Hypothalamus (tissue), 51 donors: ENCODE results near the gene NCK1.
"Not testable (repeated sequence)": the region's sequence is repeated elsewhere in the genome, so short reads cannot be mapped to it uniquely, and the experiment has no call there.

Source experiments
- DNase-seq, 51 donors: peaks; one replicate each; lab custom pipeline; 2025; lab: John Stamatoyannopoulos, UW

Gene NCK1

DNA sequence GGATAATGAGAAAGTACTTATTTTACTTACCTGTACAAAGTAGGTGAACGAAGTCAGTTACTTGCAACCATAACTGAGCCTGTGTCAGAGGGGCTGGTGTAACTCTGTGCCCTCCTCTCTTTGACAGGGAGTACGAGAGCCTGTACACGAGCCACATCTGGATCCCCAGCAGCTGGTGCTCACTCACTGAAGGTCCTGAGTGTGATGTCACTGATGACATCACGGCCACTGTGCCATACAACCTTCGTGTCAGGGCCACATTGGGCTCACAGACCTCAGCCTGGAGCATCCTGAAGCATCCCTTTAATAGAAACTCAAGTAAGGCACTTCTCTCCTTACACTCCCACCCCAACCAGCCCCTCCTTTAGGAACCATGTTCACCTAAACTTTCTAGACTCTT lies 120.0 kb downstream of the NCK1 start:
- no peak for DNase-seq

DNA sequence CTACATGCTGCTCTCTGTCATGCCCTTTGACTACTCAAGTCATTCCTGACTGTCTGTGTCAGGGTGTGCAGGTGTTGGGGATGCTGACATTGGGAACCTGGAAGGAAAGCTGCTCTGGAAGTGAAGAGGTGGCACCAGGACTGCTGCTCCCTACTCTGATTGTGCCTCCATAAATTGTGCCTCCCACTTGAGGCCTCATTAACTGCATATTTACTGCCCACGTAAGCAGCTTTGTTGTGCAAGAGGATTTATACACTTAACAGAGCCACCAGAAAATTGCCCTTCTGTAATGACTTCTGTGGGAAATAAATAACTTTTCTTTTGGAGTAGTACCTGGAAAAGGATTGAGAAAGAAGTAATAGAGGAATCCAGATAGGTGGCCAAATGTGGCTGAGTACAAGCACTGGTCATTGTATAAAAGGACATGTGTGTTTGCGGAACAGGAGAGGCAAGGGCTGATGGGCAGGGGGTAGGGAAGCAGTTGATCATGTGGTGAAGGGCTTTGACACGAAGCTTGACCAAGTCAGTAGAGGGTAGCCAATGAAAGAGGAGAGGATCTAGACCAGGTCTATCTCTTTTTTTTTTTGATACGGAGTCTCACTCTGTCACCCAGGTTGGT lies 120.6 kb downstream of the NCK1 start:
- no peak for DNase-seq

DNA sequence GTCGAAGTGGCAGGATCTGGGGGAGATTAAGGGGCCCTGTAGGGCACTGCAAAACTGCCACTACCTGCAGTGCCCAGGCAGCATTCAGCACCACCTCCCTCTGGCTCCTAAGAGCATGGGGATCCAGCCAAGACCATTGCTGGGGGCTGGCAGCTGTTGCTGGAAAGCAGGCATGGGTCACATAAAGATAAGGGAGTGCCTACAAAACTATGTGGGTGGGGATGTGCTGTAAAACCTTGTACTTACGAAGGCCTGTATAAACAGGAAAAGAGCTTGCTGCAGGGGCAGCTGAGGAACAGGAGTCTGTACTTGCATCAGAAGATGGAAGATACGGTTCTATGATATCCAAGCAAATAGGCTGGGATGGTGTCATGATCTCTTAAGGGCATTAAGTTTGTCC lies 122.8 kb downstream of the NCK1 start:
- no peak for DNase-seq

DNA sequence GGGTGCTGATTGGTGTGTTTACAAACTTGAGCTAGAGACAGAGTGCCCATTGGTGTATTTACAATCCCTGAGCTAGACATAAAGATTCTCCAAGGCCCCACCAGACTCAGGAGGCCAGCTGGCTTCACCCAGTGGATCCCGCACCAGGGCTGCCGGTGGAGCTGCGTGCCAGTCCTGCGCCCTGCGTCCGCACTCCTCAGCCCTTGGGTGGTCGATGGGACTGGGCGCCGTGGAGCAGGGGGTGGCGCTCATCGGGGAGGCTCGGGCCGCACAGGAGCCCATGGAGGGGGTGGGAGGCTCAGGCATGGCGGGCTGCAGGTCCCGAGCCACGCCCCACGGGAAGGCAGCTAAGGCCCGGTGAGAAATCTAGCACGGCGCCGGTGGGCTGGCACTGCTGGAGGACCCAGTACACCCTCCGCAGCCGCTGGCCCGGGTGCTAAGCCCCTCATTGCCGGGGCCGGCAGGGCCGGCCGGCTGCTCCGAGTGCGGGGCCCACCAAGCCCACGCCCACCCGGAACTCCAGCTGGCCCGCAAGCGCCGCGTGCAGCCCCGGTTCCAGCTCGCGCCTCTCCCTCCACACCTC lies 125.5 kb downstream of the NCK1 start:
- DNase-seq, result not testable (repeated sequence)

DNA sequence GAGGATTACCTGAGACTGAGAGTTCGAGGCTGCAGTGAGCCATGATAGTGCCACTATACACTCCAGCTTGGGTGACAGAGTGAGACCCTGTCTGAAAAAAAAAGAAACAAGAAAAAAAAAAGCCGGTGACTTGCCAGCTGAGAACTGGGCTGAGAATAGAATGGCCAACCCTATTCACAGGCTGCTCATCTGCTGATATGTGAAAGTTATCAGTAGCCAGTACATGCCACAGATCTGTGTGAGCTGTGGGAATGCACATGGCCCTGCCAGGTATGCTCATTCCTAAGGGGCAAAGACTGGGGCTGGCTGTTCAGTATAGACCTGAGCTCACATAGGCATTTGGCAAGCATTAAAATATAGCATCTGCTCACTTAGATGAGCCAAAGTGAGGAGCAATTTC lies 126.6 kb downstream of the NCK1 start:
- DNase-seq, result no peak

DNA sequence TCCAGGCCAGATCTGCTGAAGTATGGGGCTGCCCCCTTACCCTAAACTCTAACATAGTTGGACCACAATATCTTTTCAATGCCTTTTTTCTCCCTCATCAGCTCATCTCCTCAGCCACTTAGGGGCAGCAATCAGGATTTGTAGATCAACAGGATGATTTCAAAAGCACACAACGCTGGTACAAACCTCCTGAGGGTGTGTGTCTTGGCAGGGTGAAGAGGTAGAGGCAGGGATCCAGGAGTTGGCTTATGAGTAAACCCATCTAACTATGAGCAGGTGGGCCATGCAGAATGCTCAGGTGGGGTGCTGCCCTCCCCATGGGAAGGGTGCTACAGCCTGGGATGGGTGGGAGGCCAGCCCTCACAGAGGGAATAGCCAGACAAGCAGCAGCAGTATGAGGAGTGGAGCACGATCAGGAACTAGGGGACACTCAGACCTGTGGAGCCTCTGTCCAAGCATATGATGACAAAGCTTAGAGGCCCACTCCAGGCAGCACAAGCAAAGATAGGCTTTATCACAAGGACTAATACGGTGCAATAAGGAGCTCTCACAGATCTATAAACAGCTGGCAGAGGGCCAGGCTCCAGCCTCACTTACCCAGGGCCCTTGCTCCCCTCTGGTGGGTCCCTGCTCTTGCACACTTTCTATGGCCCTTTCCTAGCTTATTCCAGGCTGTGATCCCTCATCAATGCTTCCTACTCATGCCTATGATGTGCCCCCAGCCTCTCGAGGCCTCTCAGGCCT lies 127.9 kb downstream of the NCK1 start:
- DNase-seq, result no peak

DNA sequence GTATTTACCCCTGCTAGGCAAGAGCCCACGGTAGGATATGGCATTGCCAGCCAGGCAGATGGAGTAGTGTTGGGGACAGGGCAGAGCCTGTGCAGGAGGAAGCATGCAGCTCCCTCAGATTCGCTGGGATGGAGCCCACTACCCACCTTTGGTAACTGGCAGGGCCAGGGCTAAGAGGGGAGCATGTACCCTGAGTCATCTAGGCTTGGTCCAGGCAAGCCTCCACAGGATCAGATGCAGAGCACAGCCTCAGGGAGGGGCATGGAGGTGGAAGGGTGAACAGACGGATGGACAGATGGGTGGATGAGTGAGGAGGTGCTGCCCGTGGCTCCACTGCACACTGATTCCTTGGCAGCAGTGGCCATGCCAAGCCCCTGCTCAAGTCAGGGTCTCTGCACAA lies 128.8 kb downstream of the NCK1 start:
- DNase-seq, result no peak

DNA sequence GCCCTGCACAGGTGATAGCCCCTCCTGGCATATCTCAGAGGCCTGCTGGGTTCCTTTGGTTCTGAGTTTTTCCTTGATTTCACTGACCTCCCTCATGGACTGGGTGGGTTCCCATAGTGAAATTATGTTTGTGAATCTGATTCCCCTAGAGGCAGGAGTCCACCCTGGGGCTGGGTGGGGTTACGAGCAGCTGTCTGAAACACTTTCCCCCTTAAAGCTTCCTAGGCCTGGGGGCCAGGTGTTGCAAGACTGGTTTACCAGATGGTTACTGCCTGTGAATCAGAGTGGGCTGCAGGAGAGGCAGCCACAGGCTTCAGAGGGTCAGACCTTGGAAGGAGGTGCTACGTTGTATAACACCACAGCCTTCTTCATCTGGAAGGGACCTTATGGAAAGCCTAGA lies 130.1 kb downstream of the NCK1 start:
- DNase-seq, result no peak

DNA sequence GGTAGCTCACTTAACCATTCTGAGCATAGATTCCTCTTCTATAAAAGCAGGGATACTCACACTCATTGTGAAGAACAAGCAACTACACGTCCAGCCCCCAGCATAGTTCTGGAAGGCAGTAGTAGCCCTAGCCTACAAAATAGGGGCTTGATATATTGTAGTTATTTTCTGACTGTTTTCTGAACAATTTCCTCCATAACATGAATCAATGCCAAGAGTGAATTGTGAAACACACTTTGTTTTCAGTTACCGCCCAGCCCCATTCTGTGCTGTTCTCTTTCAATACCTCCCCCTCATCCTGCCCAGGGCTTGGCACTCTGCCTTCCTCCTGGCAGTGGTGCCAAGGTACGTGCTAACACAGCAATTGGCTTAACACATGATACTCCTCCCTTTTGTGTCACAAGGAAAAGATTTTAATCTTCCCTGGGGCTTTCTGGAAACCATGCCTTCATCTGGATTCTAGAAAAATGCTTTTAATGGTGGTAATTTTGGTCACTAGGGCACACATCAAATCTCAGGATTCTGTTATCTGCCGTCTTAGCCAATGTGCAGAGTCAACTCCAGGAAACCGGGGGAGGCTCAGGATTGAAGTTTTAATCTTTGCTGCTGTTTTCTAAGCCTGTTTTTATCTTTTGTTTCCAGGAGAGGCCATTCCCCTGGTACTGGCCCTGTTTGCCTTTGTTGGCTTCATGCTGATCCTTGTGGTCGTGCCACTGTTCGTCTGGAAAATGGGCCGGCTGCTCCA lies 132.9 kb downstream of the NCK1 start:
- peak in 32 of 51 donors; percentile 2 to 74 (median 19) for DNase-seq

DNA sequence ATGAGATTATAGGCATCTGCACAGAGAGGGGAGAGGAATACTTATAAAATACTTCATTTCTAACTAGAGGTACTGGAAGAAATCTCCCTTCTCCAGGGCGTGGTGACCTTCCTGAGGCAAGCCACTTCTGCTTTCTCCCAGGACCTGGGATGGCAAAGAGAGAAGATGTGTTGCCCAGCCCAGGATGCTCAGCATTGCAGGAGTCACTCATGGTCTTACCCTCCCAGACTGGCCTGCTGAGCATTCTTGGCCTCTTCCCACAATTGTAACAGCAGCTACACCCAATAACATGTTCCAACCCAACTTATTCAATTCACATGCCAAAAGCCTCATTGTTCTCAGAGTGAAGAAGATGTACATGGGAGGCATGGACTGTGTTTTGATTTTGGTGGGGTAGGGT lies 133.6 kb downstream of the NCK1 start:
- DNase-seq, result no peak
